HEK293 (cell line): ENCODE results near the gene NHS.

Experiments
- CTCF ChIA-PET: fragments of 350-600 bp; formaldehyde crosslinking; extraction: SDS; loops from one replicate; lab custom pipeline; 2021; ENCODE audit warnings: antibody characterized with exemption; lab: Yijun Ruan, JAX
- POLR2A ChIA-PET: fragments of 300-600 bp; formaldehyde crosslinking; extraction: SDS; loops from one replicate; lab custom pipeline; 2020; ENCODE audit warnings: antibody characterized with exemption, inconsistent platforms; lab: Yijun Ruan, JAX
- H3K27ac ChIP-seq: fragments of 200-500 bp; sonication (Bioruptor generic); 2 replicates; pipeline ENCODE4 v1.5.1; 2014; ENCODE audit warnings: low read depth, low read length, control low read depth, inconsistent platforms; ENCODE audit errors: extremely low read depth
- H3K36me3 ChIP-seq, 2 experiments: fragments of 200-500 bp in 1 of 2; sonication (Bioruptor generic) in 1 of 2; 1 replicate in 1 of 2; 2 replicates in 1 of 2; pipeline ENCODE4 v1.5.1; 2014 to 2017; ENCODE audit warnings: inconsistent platforms in 2 of 2, low read length in 2 of 2; ENCODE audit not compliant: control insufficient read depth in 2 of 2, insufficient read depth in 1 of 2
- H3K4me1 ChIP-seq: fragments of 200-500 bp; sonication (Bioruptor generic); 2 replicates; pipeline ENCODE4 v1.5.1; 2014; ENCODE audit warnings: mild to moderate bottlenecking, low read length, inconsistent platforms; ENCODE audit not compliant: control insufficient read depth, insufficient read depth
- H3K4me3 ChIP-seq: 2 replicates; pipeline ENCODE4 v1.5.1; 2011; ENCODE audit warnings: low read depth, mild to moderate bottlenecking, control low read depth, low read length, moderate library complexity
- H3K9me3 ChIP-seq: fragments of 200-500 bp; sonication (Bioruptor generic); 2 replicates; pipeline ENCODE4 v1.5.1; 2014; ENCODE audit warnings: low read depth, low read length, inconsistent platforms; ENCODE audit not compliant: control insufficient read depth, insufficient read depth
- HOXA7 ChIP-seq: sonication (generic); formaldehyde crosslinking; IDR thresholded peaks from 2 replicates; pipeline ENCODE4 v1.8.1; 2022; ENCODE audit warnings: missing genetic modification reagents, borderline replicate concordance
- HOXC10 ChIP-seq: sonication (generic); formaldehyde crosslinking; IDR thresholded peaks from 2 replicates; pipeline ENCODE4 v1.8.1; 2023; ENCODE audit warnings: mild to moderate bottlenecking, missing genetic modification reagents
- KLF9 ChIP-seq: fragments of 450-650 bp; formaldehyde crosslinking; IDR thresholded peaks from 2 replicates; pipeline ENCODE4 v1.5.1; 2016; ENCODE audit warnings: missing biosample characterization, missing genetic modification characterization, low read depth
- PRDM10 ChIP-seq: fragments of 450-650 bp; formaldehyde crosslinking; IDR thresholded peaks from 2 replicates; pipeline ENCODE4 v1.5.1; 2016; ENCODE audit warnings: missing biosample characterization, missing genetic modification characterization
- ZEB2 ChIP-seq: fragments of 450-650 bp; formaldehyde crosslinking; IDR thresholded peaks from 2 replicates; pipeline ENCODE4 v1.5.1; 2016; ENCODE audit warnings: missing biosample characterization, missing genetic modification characterization
- ZNF16 ChIP-seq: fragments of 450-650 bp; formaldehyde crosslinking; IDR thresholded peaks from 2 replicates; pipeline ENCODE4 v1.5.1; 2016; ENCODE audit warnings: low read depth, missing biosample characterization, missing genetic modification characterization
- ZNF280C ChIP-seq: fragments of 450-650 bp; formaldehyde crosslinking; IDR thresholded peaks from 2 replicates; pipeline ENCODE4 v1.5.1; 2016; ENCODE audit warnings: missing biosample characterization, missing genetic modification characterization
- ZNF404 ChIP-seq: fragments of 450-650 bp; formaldehyde crosslinking; IDR thresholded peaks from 2 replicates; pipeline ENCODE4 v1.5.1; 2017; ENCODE audit warnings: missing biosample characterization, missing genetic modification characterization
- ZNF426 ChIP-seq: fragments of 450-650 bp; formaldehyde crosslinking; IDR thresholded peaks from 2 replicates; pipeline ENCODE4 v1.5.1; 2017; ENCODE audit warnings: missing biosample characterization, missing genetic modification characterization, mild to moderate bottlenecking, inconsistent platforms, moderate library complexity
- ZNF510 ChIP-seq: fragments of 450-650 bp; formaldehyde crosslinking; IDR thresholded peaks from 2 replicates; pipeline ENCODE4 v1.5.1; 2018; ENCODE audit warnings: mild to moderate bottlenecking, missing genetic modification characterization, missing biosample characterization; ENCODE audit not compliant: insufficient replicate concordance
- ZNF626 ChIP-seq: fragments of 450-650 bp; sonication (Bioruptor Pico); formaldehyde crosslinking; IDR thresholded peaks from 2 replicates; pipeline ENCODE4 v1.5.1; 2018; ENCODE audit warnings: missing biosample characterization, missing genetic modification characterization, inconsistent platforms
- ZNF76 ChIP-seq: fragments of 450-650 bp; formaldehyde crosslinking; IDR thresholded peaks from 2 replicates; pipeline ENCODE4; 2016; ENCODE audit warnings: low read depth, missing biosample characterization, missing genetic modification characterization, borderline replicate concordance
- ZSCAN30 ChIP-seq: fragments of 450-650 bp; IDR thresholded peaks from 2 replicates; pipeline ENCODE4 v1.5.1; 2018; ENCODE audit warnings: missing biosample characterization, mild to moderate bottlenecking, missing genetic modification characterization, moderate library complexity
- TF ChIP-seq, protein P1 (sequence below): fragments of 450-650 bp; formaldehyde crosslinking; conservative IDR thresholded peaks from 2 replicates; pipeline ENCODE4 v1.5.1; 2016; ENCODE audit warnings: low read depth, missing biosample characterization, missing genetic modification characterization
- TF ChIP-seq, protein P2 (sequence below): fragments of 450-650 bp; formaldehyde crosslinking; IDR thresholded peaks from 2 replicates; pipeline ENCODE4 v1.5.0; 2017; ENCODE audit warnings: missing biosample characterization, missing genetic modification characterization, borderline replicate concordance

Gene NHS

GRCh38 chrX:17473021-17473420, 98.0 kb downstream of the NHS start:
- ChIA-PET CTCF (no interaction called here), POLR2A (no interaction called here)
- no peaks in the 10 kb centered on the region for H3K9me3 ChIP-seq
- no peak for TF ChIP-seq ZNF404 (tag by site-specific recombination)
- H3K4me3 ChIP-seq: no peak overlapping the region
- H3K4me1 ChIP-seq: no peaks in the 10 kb centered on the region; the same call in 1 of the 2 replicates
- no peaks in the 10 kb centered on the region for H3K36me3 ChIP-seq
- no peak overlapping the region for H3K27ac ChIP-seq

- no peak overlapping the region for H3K27ac ChIP-seq
- no peak overlapping the region for H3K4me3 ChIP-seq
- TF ChIP-seq ZNF426 (tag by site-specific recombination): no peak
- TF ChIP-seq, all 188 proteins: peak for 0
- Histone ChIP-seq H3K9me3 (no peaks in the 10 kb centered on the region), H3K4me1 (no peaks in the 10 kb centered on the region; the same call in 1 of the 2 replicates), H3K36me3 (no peaks in the 10 kb centered on the region)
- CTCF ChIA-PET: interaction anchor here (1.1 to 2.5 kb wide), 2 partner anchors 11 to 233 kb away, joined by 3 to 6 read pairs; no protein-coding TSS in a partner anchor
- POLR2A ChIA-PET: no interaction called here
These were observed 99.9 kb downstream of the NHS start for GRCh38 chrX:17474892-17475291.

DNA sequence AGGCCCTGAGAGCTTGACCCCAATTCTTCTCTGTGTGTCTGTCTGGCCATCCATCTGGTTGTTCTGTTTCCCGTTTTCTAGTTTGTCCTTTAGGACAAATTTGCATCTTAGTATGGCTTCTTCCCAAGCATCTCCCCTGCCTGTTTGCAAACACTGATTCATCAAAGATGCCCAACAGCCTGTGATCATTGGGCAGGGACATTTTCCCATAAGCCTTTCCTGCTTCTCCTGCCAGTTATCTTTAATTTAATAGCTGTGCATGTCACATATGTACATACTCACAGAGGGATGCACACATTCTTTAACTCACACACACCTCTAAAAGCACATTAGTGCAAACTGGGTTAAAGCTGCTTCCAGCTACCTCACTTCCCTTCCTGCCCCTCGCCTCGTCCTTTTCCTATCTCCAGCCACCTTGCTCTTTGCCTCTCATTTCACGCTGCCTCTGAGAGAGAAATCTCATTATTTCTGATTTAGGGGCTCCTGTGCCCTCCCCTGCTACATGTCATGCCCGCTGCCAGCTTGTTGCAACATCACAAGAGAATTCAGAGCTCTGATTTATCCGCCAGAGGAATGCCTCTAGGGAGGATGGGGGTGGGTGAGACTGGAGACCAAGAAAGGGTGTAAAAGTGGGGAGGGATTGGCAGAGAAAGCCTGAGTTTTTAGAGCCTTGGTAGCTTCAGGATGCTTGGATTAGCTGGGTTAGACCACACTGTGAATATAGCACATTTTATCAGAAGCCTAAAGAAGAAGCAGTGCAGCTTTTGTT, 100.6 kb downstream of the NHS start:
- H3K36me3 ChIP-seq: no peaks in the 10 kb centered on the region
- POLR2A ChIA-PET: interaction anchor here (0.7 kb wide), 1 partner anchor 47 kb away, joined by 3 read pairs; no protein-coding TSS in a partner anchor
- no peaks in the 10 kb centered on the region for H3K9me3 ChIP-seq
- H3K4me3 ChIP-seq: no peak overlapping the region
- H3K27ac ChIP-seq: no peak overlapping the region
- H3K4me1 ChIP-seq: no peaks in the 10 kb centered on the region; the same call in 1 of the 2 replicates
- CTCF ChIA-PET: interaction anchor here (1.1 to 2.5 kb wide), 2 partner anchors 11 to 234 kb away, joined by 3 to 6 read pairs; no protein-coding TSS in a partner anchor
- TF ChIP-seq PRDM10 (tag by site-specific recombination): no peak
- no peak for TF ChIP-seq ZNF280C (tag by site-specific recombination)
- TF ChIP-seq ZSCAN30 (tag by site-specific recombination): no peak
- TF ChIP-seq, protein P1, sequence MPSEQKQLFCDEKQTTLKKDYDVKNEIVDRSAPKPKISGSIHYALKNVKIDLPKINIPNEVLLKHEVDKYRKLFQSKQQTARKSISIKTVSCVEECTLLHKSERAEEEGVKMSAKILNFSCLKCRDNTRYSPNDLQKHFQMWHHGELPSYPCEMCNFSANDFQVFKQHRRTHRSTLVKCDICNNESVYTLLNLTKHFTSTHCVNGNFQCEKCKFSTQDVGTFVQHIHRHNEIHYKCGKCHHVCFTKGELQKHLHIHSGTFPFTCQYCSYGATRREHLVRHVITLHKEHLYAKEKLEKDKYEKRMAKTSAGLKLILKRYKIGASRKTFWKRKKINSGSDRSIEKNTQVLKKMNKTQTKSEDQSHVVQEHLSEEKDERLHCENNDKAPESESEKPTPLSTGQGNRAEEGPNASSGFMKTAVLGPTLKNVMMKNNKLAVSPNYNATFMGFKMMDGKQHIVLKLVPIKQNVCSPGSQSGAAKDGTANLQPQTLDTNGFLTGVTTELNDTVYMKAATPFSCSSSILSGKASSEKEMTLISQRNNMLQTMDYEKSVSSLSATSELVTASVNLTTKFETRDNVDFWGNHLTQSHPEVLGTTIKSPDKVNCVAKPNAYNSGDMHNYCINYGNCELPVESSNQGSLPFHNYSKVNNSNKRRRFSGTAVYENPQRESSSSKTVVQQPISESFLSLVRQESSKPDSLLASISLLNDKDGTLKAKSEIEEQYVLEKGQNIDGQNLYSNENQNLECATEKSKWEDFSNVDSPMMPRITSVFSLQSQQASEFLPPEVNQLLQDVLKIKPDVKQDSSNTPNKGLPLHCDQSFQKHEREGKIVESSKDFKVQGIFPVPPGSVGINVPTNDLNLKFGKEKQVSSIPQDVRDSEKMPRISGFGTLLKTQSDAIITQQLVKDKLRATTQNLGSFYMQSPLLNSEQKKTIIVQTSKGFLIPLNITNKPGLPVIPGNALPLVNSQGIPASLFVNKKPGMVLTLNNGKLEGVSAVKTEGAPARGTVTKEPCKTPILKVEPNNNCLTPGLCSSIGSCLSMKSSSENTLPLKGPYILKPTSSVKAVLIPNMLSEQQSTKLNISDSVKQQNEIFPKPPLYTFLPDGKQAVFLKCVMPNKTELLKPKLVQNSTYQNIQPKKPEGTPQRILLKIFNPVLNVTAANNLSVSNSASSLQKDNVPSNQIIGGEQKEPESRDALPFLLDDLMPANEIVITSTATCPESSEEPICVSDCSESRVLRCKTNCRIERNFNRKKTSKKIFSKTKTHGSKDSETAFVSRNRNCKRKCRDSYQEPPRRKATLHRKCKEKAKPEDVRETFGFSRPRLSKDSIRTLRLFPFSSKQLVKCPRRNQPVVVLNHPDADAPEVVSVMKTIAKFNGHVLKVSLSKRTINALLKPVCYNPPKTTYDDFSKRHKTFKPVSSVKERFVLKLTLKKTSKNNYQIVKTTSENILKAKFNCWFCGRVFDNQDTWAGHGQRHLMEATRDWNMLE (tag by site-specific recombination): no peak
- TF ChIP-seq, protein P2, sequence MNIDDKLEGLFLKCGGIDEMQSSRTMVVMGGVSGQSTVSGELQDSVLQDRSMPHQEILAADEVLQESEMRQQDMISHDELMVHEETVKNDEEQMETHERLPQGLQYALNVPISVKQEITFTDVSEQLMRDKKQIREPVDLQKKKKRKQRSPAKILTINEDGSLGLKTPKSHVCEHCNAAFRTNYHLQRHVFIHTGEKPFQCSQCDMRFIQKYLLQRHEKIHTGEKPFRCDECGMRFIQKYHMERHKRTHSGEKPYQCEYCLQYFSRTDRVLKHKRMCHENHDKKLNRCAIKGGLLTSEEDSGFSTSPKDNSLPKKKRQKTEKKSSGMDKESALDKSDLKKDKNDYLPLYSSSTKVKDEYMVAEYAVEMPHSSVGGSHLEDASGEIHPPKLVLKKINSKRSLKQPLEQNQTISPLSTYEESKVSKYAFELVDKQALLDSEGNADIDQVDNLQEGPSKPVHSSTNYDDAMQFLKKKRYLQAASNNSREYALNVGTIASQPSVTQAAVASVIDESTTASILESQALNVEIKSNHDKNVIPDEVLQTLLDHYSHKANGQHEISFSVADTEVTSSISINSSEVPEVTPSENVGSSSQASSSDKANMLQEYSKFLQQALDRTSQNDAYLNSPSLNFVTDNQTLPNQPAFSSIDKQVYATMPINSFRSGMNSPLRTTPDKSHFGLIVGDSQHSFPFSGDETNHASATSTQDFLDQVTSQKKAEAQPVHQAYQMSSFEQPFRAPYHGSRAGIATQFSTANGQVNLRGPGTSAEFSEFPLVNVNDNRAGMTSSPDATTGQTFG (tag by site-specific recombination): no peak
- no peak for TF ChIP-seq HOXC10 (CRISPR knock-in tag)
- TF ChIP-seq ZNF76: no peak
- no peak for TF ChIP-seq ZNF16 (tag by site-specific recombination)
- TF ChIP-seq KLF9: no peak
- TF ChIP-seq ZNF510 (tag by site-specific recombination): no peak
- no peak for TF ChIP-seq ZNF626 (tag by site-specific recombination)
- no peak for TF ChIP-seq HOXA7
- TF ChIP-seq ZEB2 (tag by site-specific recombination): no peak
